Ectodermal cell (in vitro differentiated cells): ENCODE results near the gene NDUFAF8.

ENCODE experiments used
- H3K27ac ChIP-seq: 2 replicates; pipeline ENCODE4 v1.7.0; 2013; ENCODE audit warnings: mild to moderate bottlenecking, low read depth, low read length; ENCODE audit not compliant: insufficient read depth, poor library complexity, severe bottlenecking
- H3K27me3 ChIP-seq: 2 replicates; pipeline ENCODE4 v1.7.0; 2013; ENCODE audit warnings: mild to moderate bottlenecking, low read length; ENCODE audit not compliant: insufficient read depth, control insufficient read depth, poor library complexity, severe bottlenecking
- H3K36me3 ChIP-seq: one replicate; pipeline ENCODE4 v1.7.0; 2013; ENCODE audit warnings: low read length; ENCODE audit not compliant: control insufficient read depth, insufficient read depth
- H3K4me1 ChIP-seq: one replicate; pipeline ENCODE4 v1.7.0; 2013; ENCODE audit warnings: low read length; ENCODE audit not compliant: control insufficient read depth, insufficient read depth
- H3K4me3 ChIP-seq: 2 replicates; pipeline ENCODE4 v1.7.0; 2013; ENCODE audit warnings: low read depth, low read length, control low read depth; ENCODE audit not compliant: insufficient read depth
- H3K9me3 ChIP-seq: 2 replicates; pipeline ENCODE4 v1.7.0; 2013; ENCODE audit warnings: mild to moderate bottlenecking, low read length, moderate library complexity; ENCODE audit not compliant: control insufficient read depth
- WGBS, 2 experiments: methylation state at CpG; one replicate each; pipeline ENCODE4 v1.1.7; 2013; ENCODE audit warnings: missing lambda C conversion rate in 2 of 2; 5-methylcytosine and 5-hydroxymethylcytosine counted together

NDUFAF8 gene

DNA sequence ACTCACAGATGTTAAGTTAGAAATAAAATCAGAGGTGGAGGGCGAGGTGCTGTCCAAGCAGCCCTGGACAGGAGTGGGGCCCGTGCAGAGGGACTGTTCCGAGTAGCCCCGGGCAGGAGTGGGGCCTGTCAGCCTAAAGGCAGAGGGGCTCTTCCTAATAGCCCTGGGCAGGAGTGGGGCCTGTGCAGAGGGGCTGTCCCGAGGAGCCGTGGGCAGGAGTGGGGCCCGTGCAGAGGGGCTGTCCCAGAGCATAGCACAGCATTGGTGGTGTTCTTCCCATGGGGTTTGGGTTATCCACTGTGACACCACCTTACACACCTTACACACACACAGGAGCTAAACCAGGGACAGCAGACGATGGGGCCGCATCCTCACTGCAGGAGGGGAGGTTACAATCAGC is 26.8 kb upstream of the NDUFAF8 start:
- H3K9me3 ChIP-seq: no peaks in the 10 kb centered on the region
- no peaks in the 10 kb centered on the region for H3K4me1 ChIP-seq
- H3K4me3 ChIP-seq: no peak overlapping the region
- peaks cover 4% of the 10 kb centered on the region for H3K36me3 ChIP-seq
- H3K27me3 ChIP-seq: no peaks in the 10 kb centered on the region
- no peak overlapping the region for H3K27ac ChIP-seq
- 93 to 95% methylated on average over 9 of the region's 9 CpGs for WGBS, 2 experiments

DNA sequence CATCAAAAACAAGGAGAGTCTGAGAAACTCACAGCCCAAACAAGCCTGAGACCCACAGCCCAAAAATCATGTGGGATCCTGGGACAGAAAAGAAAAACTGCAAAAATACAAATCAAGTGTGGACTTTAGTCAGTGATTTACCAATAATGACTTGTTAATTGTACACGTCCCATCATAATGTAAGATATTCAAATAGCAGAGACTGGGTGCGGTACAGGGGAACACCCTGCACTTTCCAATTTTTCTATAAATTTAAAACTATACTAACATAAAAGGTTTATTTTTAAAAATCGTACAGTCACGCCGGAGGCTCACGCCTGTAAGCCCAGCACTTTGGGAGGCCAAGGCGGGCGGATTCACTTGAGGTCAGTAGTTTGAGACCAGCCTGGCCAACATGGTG is 25.1 kb upstream of the NDUFAF8 start:
- Histone ChIP-seq H3K4me3 (no peak overlapping the region), H3K4me1 (no peaks in the 10 kb centered on the region), H3K36me3 (peaks cover 4% of the 10 kb centered on the region), H3K9me3 (no peaks in the 10 kb centered on the region), H3K27me3 (no peaks in the 10 kb centered on the region), H3K27ac (no peak overlapping the region)
- 95 to 97% methylated on average over 8 of the region's 8 CpGs for WGBS, 2 experiments

DNA sequence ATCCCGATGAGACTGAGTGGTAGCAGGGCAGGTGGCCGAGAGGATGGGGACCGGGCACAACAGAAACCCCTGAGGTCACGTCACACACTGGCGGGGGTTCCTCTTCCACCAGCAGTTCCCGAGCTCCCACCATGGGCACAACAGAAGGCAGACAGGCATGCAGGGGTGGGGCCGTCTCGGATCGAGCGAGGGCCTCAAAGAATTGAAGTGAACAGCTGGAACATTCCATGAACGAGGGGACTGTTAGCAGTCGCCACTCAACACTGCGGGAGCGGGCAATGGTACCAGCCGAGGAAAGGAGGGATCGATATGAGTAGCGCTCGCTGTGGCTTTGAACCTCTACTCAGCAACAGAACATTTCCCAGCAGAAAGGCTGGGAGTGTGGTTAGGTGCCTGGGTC is 21.6 kb upstream of the NDUFAF8 start:
- H3K27ac ChIP-seq: no peak overlapping the region
- WGBS, 2 experiments: 86 to 91% methylated on average over 18 of the region's 18 CpGs
- H3K36me3 ChIP-seq: peaks cover 4% of the 10 kb centered on the region
- no peak overlapping the region for H3K4me3 ChIP-seq
- H3K27me3 ChIP-seq: no peaks in the 10 kb centered on the region
- peaks cover 11% of the 10 kb centered on the region for H3K4me1 ChIP-seq
- no peaks in the 10 kb centered on the region for H3K9me3 ChIP-seq

DNA sequence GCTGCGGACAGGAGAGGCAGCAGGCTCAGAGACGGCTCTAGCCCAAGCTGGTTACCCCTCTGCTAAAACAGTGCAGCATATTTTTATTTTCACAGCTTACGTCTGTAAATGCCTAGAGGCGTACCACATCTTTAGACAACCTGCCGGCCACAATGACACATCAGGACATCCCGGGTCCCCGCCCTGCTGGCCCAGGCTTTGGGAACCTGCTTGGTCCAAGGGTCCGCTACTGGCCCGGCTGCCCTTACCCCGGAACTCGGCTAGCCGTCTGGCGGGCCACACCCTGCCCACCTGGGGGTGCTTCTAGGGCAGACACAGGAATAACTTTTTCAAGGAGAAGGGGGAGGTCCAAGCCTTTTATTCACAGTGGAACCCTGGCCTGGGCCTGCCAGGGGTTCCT is 20.7 kb upstream of the NDUFAF8 start:
- Histone ChIP-seq H3K27ac (no peak overlapping the region), H3K27me3 (peaks cover 1% of the 10 kb centered on the region), H3K36me3 (peaks cover 4% of the 10 kb centered on the region), H3K4me3 (no peak overlapping the region), H3K4me1 (peaks cover 11% of the 10 kb centered on the region), H3K9me3 (no peaks in the 10 kb centered on the region)
- 86 to 87% methylated on average over 13 of the region's 13 CpGs for WGBS, 2 experiments

DNA sequence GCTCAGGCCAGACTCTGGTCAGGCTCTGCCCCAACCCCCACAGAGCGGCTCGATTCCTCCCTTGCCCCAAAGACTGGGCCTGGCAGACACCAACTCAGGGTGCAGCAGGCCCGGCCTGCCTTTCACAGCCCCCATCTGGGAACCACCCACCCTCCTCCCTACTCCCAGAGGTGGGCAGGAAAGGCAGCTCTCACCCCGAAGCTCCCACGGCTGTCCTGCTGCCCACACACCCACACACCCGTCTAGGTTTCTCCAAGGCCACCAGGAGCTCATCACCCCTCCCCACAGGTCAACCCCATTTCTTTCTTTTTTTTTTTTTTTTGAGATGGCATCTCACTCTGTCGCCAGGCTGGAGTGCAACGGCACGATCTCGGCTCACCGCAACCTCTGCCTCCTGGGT is 20.1 kb upstream of the NDUFAF8 start:
- peaks cover 6% of the 10 kb centered on the region for H3K27me3 ChIP-seq
- H3K27ac ChIP-seq: no peak overlapping the region
- H3K36me3 ChIP-seq: peaks cover 4% of the 10 kb centered on the region
- no peak overlapping the region for H3K4me3 ChIP-seq
- no peaks in the 10 kb centered on the region for H3K9me3 ChIP-seq
- H3K4me1 ChIP-seq: peaks cover 11% of the 10 kb centered on the region
- WGBS, 2 experiments: 92 to 93% methylated on average over 11 of the region's 11 CpGs

DNA sequence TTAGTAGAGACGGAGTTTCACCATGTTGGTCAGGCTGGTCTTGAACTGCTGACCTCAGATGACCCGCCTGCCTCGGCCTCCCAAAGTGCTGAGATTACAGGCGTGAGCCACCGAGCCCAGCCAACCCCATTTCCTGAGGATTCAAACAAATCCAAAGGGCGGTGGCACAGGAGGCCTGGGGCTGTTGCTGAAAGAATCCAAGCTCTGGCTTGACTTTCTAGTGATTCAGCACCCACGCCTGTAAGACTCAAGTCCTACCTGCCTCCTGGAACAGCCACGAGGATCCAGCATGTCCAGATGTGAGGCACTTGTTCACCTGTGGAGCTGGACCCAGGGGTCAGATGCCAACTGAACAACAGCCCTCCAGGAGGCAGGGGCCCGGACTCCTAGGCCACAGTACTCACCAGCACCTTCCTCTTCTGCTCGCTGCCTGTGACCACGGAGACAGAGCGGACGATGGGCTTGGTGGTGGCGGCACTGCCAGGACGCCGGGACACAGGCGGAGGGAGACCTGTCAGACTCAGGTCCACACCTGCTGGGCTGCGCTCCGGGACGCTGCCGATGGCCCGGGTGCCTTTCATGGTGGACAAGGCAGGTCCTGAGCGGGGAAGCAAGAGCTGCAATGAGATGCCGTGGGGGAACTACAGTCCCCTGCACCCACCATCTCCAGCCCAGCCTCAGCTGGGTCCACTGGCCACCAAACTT is 19.5 kb upstream of the NDUFAF8 start:
- H3K27ac ChIP-seq: no peak overlapping the region
- no peak overlapping the region for H3K4me3 ChIP-seq
- peaks cover 4% of the 10 kb centered on the region for H3K36me3 ChIP-seq
- H3K4me1 ChIP-seq: peaks cover 11% of the 10 kb centered on the region
- peaks cover 6% of the 10 kb centered on the region for H3K27me3 ChIP-seq
- WGBS, 2 experiments: 95% methylated on average over 24 of the region's 24 CpGs
- no peaks in the 10 kb centered on the region for H3K9me3 ChIP-seq

DNA sequence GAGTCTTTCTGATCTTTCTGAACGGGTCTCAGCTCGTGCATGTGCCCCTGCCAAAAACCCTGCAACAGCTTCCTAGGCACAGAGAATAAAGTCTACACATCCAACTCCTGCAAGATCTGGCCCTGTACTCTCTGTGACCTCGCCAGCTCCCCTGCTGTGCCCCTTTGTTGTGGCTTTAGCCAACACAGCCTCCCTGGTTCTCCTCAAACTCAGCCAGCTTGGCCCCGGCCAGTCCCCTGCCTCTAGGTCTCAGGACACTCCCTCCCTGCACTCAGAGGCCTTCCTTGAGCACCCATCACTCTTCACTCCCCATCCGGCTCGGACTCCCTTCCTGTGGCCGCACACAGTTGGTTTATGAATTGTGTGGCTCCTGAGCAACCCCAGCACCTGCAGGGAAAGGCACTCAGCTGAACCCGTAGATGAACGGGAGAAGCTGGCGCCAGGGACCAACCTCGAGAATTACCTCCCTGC is 17.7 kb upstream of the NDUFAF8 start:
- Histone ChIP-seq H3K9me3 (no peaks in the 10 kb centered on the region), H3K4me3 (peak overlapping the region; percentile 85), H3K4me1 (peaks cover 11% of the 10 kb centered on the region), H3K27ac (no peak overlapping the region), H3K36me3 (peaks cover 4% of the 10 kb centered on the region), H3K27me3 (peaks cover 6% of the 10 kb centered on the region)
- 56% methylated on average over 11 of the region's 11 CpGs for WGBS, 2 experiments

DNA sequence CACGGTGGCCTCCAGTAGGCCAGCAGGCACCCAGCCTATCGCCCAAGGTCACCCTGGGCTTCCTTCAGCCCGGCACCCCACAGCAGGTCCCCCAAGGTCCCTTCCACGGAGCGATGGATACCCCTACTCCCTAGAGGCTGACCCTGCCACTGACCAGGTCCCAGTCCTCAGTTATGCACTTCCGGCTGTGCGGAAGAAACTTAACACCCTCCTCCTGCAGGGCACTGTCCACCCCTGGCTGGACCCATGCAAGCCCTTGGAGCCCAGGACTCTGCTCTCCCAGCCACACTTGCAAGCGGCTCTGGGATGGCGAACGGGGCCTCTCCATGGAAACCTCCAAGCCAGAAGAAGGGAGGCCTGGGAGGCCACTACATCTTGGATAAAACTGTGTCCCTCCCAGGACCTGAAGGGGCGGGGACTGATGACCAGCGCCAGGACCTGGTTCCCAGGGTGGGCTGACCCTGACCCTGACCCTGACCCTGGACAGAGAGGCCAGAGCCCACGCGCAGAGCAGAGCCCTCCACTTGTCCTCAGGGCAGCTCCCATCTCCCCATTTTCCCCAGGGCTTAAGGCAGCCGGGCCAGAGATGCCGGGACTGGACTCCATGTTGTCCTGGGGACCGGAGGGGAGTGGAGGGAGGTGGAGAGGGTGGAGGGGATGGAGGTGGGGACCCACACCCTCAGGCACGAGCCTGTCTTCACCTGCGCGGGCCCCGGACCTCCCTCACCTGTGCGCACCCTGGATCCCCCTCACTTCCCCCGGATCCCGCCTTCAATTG is 17.1 kb upstream of the NDUFAF8 start:
- Histone ChIP-seq H3K36me3 (peaks cover 3% of the 10 kb centered on the region), H3K4me3 (peak overlapping the region; percentile 85), H3K27ac (no peak overlapping the region), H3K9me3 (no peaks in the 10 kb centered on the region), H3K4me1 (peaks cover 11% of the 10 kb centered on the region), H3K27me3 (peaks cover 6% of the 10 kb centered on the region)
- WGBS, 2 experiments: 24 to 26% methylated on average over 24 of the region's 24 CpGs

DNA sequence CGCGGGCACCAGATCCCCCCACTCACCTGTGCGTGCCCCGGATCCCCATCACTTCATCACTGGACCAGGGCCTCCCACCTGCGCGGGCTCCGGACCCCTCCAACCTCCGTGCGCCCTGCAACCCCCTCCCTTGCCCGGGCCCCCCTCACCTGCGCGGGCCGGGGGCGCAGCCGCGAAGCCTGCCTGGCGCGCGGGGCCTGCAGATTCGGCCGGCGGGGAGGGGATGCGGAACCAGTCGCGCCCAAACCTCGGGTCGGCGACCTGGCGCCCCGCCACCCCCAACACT is 16.6 kb upstream of the NDUFAF8 start:
- Histone ChIP-seq H3K4me3 (peak overlapping the region; percentile 85), H3K9me3 (no peaks in the 10 kb centered on the region), H3K4me1 (peaks cover 11% of the 10 kb centered on the region), H3K27me3 (peaks cover 6% of the 10 kb centered on the region), H3K27ac (no peak overlapping the region), H3K36me3 (no peaks in the 10 kb centered on the region)
- 0 to 1% methylated on average over 30 of the region's 30 CpGs for WGBS, 2 experiments

DNA sequence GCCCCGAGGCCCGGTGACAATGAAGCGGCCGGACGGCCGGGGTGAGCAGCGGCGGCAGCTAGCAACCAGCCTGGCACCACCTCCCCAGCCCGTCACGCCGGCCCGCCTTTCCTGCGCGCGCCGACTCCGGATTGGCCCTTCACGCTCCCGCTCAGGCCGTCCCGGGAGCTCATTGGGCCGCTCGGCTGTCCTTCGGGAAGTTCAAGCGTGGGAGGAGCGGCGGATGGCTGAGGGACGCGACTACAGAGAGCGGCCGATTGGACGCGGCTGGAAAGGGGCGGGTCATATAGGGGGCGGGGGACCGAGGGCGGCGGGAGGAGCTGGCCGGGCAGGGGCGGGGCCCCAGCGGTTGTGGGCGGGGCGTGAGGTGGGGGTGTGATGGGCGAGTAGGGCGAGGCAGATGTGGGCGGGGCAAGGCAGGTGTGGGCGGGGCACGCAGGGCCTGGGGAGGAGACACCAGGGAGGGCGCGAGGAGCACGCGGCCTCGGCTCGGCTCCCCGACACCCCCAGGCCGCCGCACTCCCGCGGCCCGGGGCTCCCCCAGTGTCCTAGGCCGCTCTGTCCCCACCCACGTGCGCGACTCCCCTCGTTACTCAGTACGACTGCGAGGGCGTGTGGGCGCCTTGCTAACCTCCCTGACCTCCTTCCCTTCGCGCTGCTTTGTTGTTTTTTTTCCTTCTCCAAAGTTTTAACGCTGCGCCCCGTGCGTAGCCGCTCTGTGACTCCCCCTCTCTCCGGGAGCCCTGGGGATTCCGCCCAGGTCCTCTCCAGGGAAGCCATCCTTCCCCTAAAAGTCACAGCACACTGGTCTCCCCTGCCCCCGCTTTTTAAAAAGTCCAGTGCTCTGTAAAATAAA is 16.0 kb upstream of the NDUFAF8 start, which contains the start of gene CEP131:
TSS of gene CEP131 (minus strand) at position 60 of the 856 bp plus-strand sequence. CDS start 2,909 bp downstream, outside the sequence.
- Histone ChIP-seq H3K4me1 (peaks cover 11% of the 10 kb centered on the region), H3K27ac (no peak within 1 kb of the TSS), H3K27me3 (peaks cover 6% of the 10 kb centered on the region), H3K4me3 (peak within 1 kb of the TSS; percentile 85), H3K36me3 (no peaks in the 10 kb centered on the region), H3K9me3 (no peaks in the 10 kb centered on the region)
- WGBS, 2 experiments: 1 to 2% methylated on average over 79 of the region's 79 CpGs
